H9 (cell line): ENCODE measurements around the gene TUBB1. TPM values are rescaled to one million over a fixed set of nuclear protein-coding genes. Genes with fewer than 3 reads are reported as not detected.

ENCODE experiments used
- DNase-seq: peaks from one replicate; pipeline ENCODE4 v3.0.0-alpha.2; 2017
- H2AFZ ChIP-seq: one replicate; pipeline ENCODE4 v1.6.1; 2013; ENCODE audit warnings: mild to moderate bottlenecking, low read length, control low read depth, moderate library complexity
- H2AK5ac ChIP-seq: 2 replicates; pipeline ENCODE4 v1.6.1; 2013; ENCODE audit warnings: low read length, control low read depth, mixed read lengths; ENCODE audit not compliant: insufficient read length
- H2BK120ac ChIP-seq: one replicate; pipeline ENCODE4 v1.6.1; 2013; ENCODE audit warnings: low read depth, mild to moderate bottlenecking, low read length, control low read depth, inconsistent platforms; ENCODE audit not compliant: poor library complexity, severe bottlenecking
- H2BK12ac ChIP-seq: 2 replicates; pipeline ENCODE4 v1.6.1; 2013; ENCODE audit warnings: low read length, control low read depth, mixed read lengths, low read depth; ENCODE audit not compliant: insufficient read length
- H2BK15ac ChIP-seq: 2 replicates; pipeline ENCODE4 v1.6.1; 2013; ENCODE audit warnings: low read depth, low read length, control low read depth
- H2BK20ac ChIP-seq: one replicate; pipeline ENCODE4 v1.6.1; 2013; ENCODE audit warnings: low read depth, mild to moderate bottlenecking, low read length, control low read depth, inconsistent platforms; ENCODE audit not compliant: poor library complexity, severe bottlenecking
- H2BK5ac ChIP-seq: 2 replicates; pipeline ENCODE4 v1.6.1; 2013; ENCODE audit warnings: low read length, control low read depth, mixed read lengths; ENCODE audit not compliant: insufficient read length
- H3K14ac ChIP-seq: 2 replicates; pipeline ENCODE4 v1.6.1; 2013; ENCODE audit warnings: low read length, control low read depth; ENCODE audit not compliant: insufficient read depth
- H3K18ac ChIP-seq: 2 replicates; pipeline ENCODE4 v1.6.1; 2013; ENCODE audit warnings: low read depth, mild to moderate bottlenecking, mixed read lengths, low read length, control low read depth; ENCODE audit not compliant: insufficient read length
- H3K23ac ChIP-seq: 2 replicates; pipeline ENCODE4 v1.6.1; 2013; ENCODE audit warnings: low read length, control low read depth, mixed read lengths, low read depth; ENCODE audit not compliant: insufficient read length
- H3K23me2 ChIP-seq: 2 replicates; pipeline ENCODE4 v1.6.1; 2013; ENCODE audit warnings: low read depth, mild to moderate bottlenecking, mixed read lengths, low read length, control low read depth; ENCODE audit not compliant: insufficient read length, poor library complexity, severe bottlenecking
- H3K27ac ChIP-seq: 2 replicates; pipeline ENCODE4 v1.5.1; 2013; ENCODE audit warnings: low read length, control low read depth, mixed read lengths, low read depth; ENCODE audit not compliant: insufficient read length
- H3K27me3 ChIP-seq: 2 replicates; pipeline ENCODE4 v1.6.1; 2013; ENCODE audit warnings: low read length, control low read depth, inconsistent platforms; ENCODE audit not compliant: insufficient read depth
- H3K4ac ChIP-seq: 2 replicates; pipeline ENCODE4 v1.6.1; 2013; ENCODE audit warnings: low read depth, mild to moderate bottlenecking, control low read depth, inconsistent platforms, low read length, moderate library complexity
- H3K4me1 ChIP-seq: 2 replicates; pipeline ENCODE4 v1.6.1; 2013; ENCODE audit warnings: low read length, control low read depth, inconsistent platforms; ENCODE audit not compliant: insufficient read depth
- H3K4me2 ChIP-seq: 2 replicates; pipeline ENCODE4 v1.6.1; 2013; ENCODE audit warnings: low read length, control low read depth, mixed read lengths; ENCODE audit not compliant: insufficient read length, insufficient read depth
- H3K56ac ChIP-seq: 2 replicates; pipeline ENCODE4 v1.6.1; 2013; ENCODE audit warnings: low read depth, mild to moderate bottlenecking, mixed read lengths, low read length, control low read depth; ENCODE audit not compliant: insufficient read length
- H3K79me1 ChIP-seq: 2 replicates; pipeline ENCODE4 v1.6.1; 2013; ENCODE audit warnings: low read depth, mild to moderate bottlenecking, moderate library complexity, low read length, control low read depth, inconsistent platforms; ENCODE audit not compliant: insufficient read depth, poor library complexity, severe bottlenecking
- H3K79me2 ChIP-seq: 2 replicates; pipeline ENCODE4 v1.6.1; 2013; ENCODE audit warnings: low read length, control low read depth, inconsistent platforms; ENCODE audit not compliant: insufficient read depth
- H3K9ac ChIP-seq: 2 replicates; pipeline ENCODE4 v1.6.1; 2013; ENCODE audit warnings: low read length, control low read depth, mixed read lengths; ENCODE audit not compliant: insufficient read length; ENCODE audit errors: extremely low read depth
- H3K9me3 ChIP-seq: one replicate; pipeline ENCODE4 v1.6.1; 2013; ENCODE audit warnings: low read depth, low read length, inconsistent platforms; ENCODE audit not compliant: control insufficient read depth
- H3T11ph ChIP-seq: one replicate; pipeline ENCODE4 v1.6.1; 2013; ENCODE audit warnings: mild to moderate bottlenecking, low read length, control low read depth, inconsistent platforms
- H4K20me1 ChIP-seq: one replicate; pipeline ENCODE4 v1.6.1; 2013; ENCODE audit not compliant: control insufficient read depth, insufficient read length, insufficient read depth
- H4K5ac ChIP-seq: 2 replicates; pipeline ENCODE4 v1.6.1; 2013; ENCODE audit warnings: low read depth, mild to moderate bottlenecking, mixed read lengths, low read length, control low read depth; ENCODE audit not compliant: insufficient read length
- H4K8ac ChIP-seq: replicated peaks from 2 replicates; pipeline ENCODE4 v1.6.1; 2013; ENCODE audit warnings: low read length, control low read depth, mixed read lengths, low read depth; ENCODE audit not compliant: insufficient read length
- H4K91ac ChIP-seq: 2 replicates; pipeline ENCODE4 v1.6.1; 2013; ENCODE audit warnings: low read depth, mild to moderate bottlenecking, moderate library complexity, mixed read lengths, low read length, control low read depth; ENCODE audit not compliant: insufficient read length
- H3K27ac Mint-ChIP-seq, 3 experiments: 2 replicates in 2 of 3; 3 replicates in 1 of 3; pipeline ENCODE4 v1.8.0; 2020 to 2021; ENCODE audit warnings: mixed read lengths in 3 of 3, mild to moderate bottlenecking in 1 of 3, moderate library complexity in 1 of 3
- H3K27me3 Mint-ChIP-seq: 2 replicates; pipeline ENCODE4 v1.8.0; 2021; ENCODE audit warnings: low read depth, mild to moderate bottlenecking, moderate library complexity, mixed read lengths
- H3K36me3 Mint-ChIP-seq, 3 experiments: 2 replicates in 2 of 3; 3 replicates in 1 of 3; pipeline ENCODE4 v1.8.0; 2020 to 2021; ENCODE audit warnings: low read depth in 3 of 3, mixed read lengths in 3 of 3; ENCODE audit not compliant: insufficient read depth in 1 of 3
- H3K4me1 Mint-ChIP-seq, 2 experiments: 2 replicates each; pipeline ENCODE4 v1.8.0; 2020; ENCODE audit warnings: mixed read lengths in 2 of 2
- H3K4me3 Mint-ChIP-seq, 2 experiments: 2 replicates in 1 of 2; 3 replicates in 1 of 2; pipeline ENCODE4 v1.8.0; 2020 to 2021; ENCODE audit warnings: mild to moderate bottlenecking in 2 of 2, mixed read lengths in 2 of 2, moderate library complexity in 1 of 2
- H3K9me3 Mint-ChIP-seq, 2 experiments: 2 replicates in 1 of 2; 3 replicates in 1 of 2; pipeline ENCODE4 v1.8.0; 2020; ENCODE audit warnings: mild to moderate bottlenecking in 2 of 2, mixed read lengths in 2 of 2, moderate library complexity in 1 of 2
- CTCF ChIP-seq: fragments of 200-600 bp; sonication (generic); conservative IDR thresholded peaks from 3 replicates; pipeline ENCODE4 v1.8.0; 2021; ENCODE audit warnings: antibody characterized with exemption, mild to moderate bottlenecking
- WGBS: extraction: QIAGEN DNeasy Blood & Tissue Kit; methylation state at CpG from one replicate; pipeline ENCODE4 v1.1.7; 2013; ENCODE audit warnings: missing lambda C conversion rate, low lambda C conversion rate, mixed read lengths; ENCODE audit not compliant: insufficient read length; ENCODE audit errors: extremely low coverage; 5-methylcytosine and 5-hydroxymethylcytosine counted together
- total RNA-seq: library from RNA; stranded (reverse); gene quantifications from 2 replicates; pipeline ENCODE4 v1.2.1, GENCODE V29; 2021

Gene TUBB1
- total RNA-seq, 1 experiment from 2014 or later: not detected

GRCh38 chr20:58973866-58974265 lies 45.4 kb upstream of the TUBB1 start:
- Histone ChIP-seq H3K9ac (no peak overlapping the region), H3K56ac (no peak overlapping the region), H4K91ac (no peak overlapping the region), H3K4me1 (peaks cover 4% of the 10 kb centered on the region; the same call in 1 of the 2 replicates), H2BK12ac (no peak overlapping the region), H4K5ac (no peak overlapping the region), H3T11ph (no peak overlapping the region), H2BK20ac (no peak overlapping the region), H3K4me2 (no peak overlapping the region), H4K8ac (no peak overlapping the region), H3K79me2 (no peaks in the 10 kb centered on the region), H3K23ac (no peak overlapping the region), H3K27me3 (no peaks in the 10 kb centered on the region), H2BK120ac (no peak overlapping the region), H4K20me1 (no peaks in the 10 kb centered on the region), H3K27ac (no peak overlapping the region), H3K23me2 (no peaks in the 10 kb centered on the region), H2AFZ (no peak overlapping the region), H3K14ac (no peak overlapping the region), H3K18ac (no peak overlapping the region), H3K4ac (no peak overlapping the region), H2BK15ac (no peak overlapping the region), H2AK5ac (no peak overlapping the region), H3K9me3 (no peaks in the 10 kb centered on the region), H3K79me1 (no peaks in the 10 kb centered on the region), H2BK5ac (no peak overlapping the region)
- no peak for TF ChIP-seq CTCF
- DNase-seq: no peak
- peaks cover 13 to 20% of the 10 kb centered on the region in 2 experiments for H3K9me3 Mint-ChIP-seq
- H3K4me1 Mint-ChIP-seq: peaks cover 10 to 13% of the 10 kb centered on the region in 2 experiments
- H3K27me3 Mint-ChIP-seq: peaks cover 8% of the 10 kb centered on the region; the same call in 1 of the 2 replicates
- WGBS: no CpG with 5 or more reads among the region's 3 CpGs
- H3K27ac Mint-ChIP-seq: no peak overlapping the region
- H3K36me3 Mint-ChIP-seq: peaks cover 0 to 9% (median under 1%) of the 10 kb centered on the region in 3 experiments; a peak in 4 of 7 replicates
- H3K4me3 Mint-ChIP-seq: no peak overlapping the region
